Measurements from ENCODE around the gene XXYLT1.
A peak's percentile ranks its signal among the peaks of the same experiment; 100 is the strongest.

Gene XXYLT1

GRCh38 chr3:195164573-195165264 lies 106.2 kb downstream of the XXYLT1 start:
- DNase-seq: no peak

- no peak for DNase-seq
Measured at GRCh38 chr3:195163719-195164572, 107.0 kb downstream of the XXYLT1 start.

GRCh38 chr3:195162816-195163215 lies 108.1 kb downstream of the XXYLT1 start:
- no peak for DNase-seq

- DNase-seq: no peak
Measured at GRCh38 chr3:195162033-195162669, 108.8 kb downstream of the XXYLT1 start.

- no peak for DNase-seq
Measured at GRCh38 chr3:195160908-195161434, 110.0 kb downstream of the XXYLT1 start.

- no peak for DNase-seq
Measured at GRCh38 chr3:195160257-195160898, 110.6 kb downstream of the XXYLT1 start.

GRCh38 chr3:195159814-195160165 lies 111.2 kb downstream of the XXYLT1 start:
- no peak for DNase-seq

GRCh38 chr3:195159117-195159813 lies 111.7 kb downstream of the XXYLT1 start:
- DNase-seq: no peak

GRCh38 chr3:195156286-195156890 lies 114.6 kb downstream of the XXYLT1 start:
- DNase-seq: no peak

GRCh38 chr3:195155570-195156241 lies 115.3 kb downstream of the XXYLT1 start:
- no peak for DNase-seq

- DNase-seq: peak; percentile 99
Measured at GRCh38 chr3:195154793-195155535, 116.0 kb downstream of the XXYLT1 start.

- peak; percentile 43 for DNase-seq
Measured at GRCh38 chr3:195154111-195154791, 116.7 kb downstream of the XXYLT1 start.

- DNase-seq: no peak
Measured at GRCh38 chr3:195153653-195154052, 117.3 kb downstream of the XXYLT1 start.

GRCh38 chr3:195153130-195153529 lies 117.8 kb downstream of the XXYLT1 start:
- DNase-seq: no peak

GRCh38 chr3:195151866-195152541 lies 119.0 kb downstream of the XXYLT1 start:
- DNase-seq: no peak

GRCh38 chr3:195151402-195151801 lies 119.6 kb downstream of the XXYLT1 start:
- no peak for DNase-seq

GRCh38 chr3:195150181-195151118 lies 120.5 kb downstream of the XXYLT1 start:
- peak; percentile 97 for DNase-seq

Measured in DMS79 treated with DMSO at 0.1 percent for 48 hours (cell line).